ENCODE measurements around the gene NCAPH2. TPM values are rescaled to one million over a fixed set of nuclear protein-coding genes. Genes with fewer than 3 reads are reported as not detected.

NCAPH2 gene
- total RNA-seq, 2 donors from 2014 or later = 32.1 to 32.7 TPM

DNA sequence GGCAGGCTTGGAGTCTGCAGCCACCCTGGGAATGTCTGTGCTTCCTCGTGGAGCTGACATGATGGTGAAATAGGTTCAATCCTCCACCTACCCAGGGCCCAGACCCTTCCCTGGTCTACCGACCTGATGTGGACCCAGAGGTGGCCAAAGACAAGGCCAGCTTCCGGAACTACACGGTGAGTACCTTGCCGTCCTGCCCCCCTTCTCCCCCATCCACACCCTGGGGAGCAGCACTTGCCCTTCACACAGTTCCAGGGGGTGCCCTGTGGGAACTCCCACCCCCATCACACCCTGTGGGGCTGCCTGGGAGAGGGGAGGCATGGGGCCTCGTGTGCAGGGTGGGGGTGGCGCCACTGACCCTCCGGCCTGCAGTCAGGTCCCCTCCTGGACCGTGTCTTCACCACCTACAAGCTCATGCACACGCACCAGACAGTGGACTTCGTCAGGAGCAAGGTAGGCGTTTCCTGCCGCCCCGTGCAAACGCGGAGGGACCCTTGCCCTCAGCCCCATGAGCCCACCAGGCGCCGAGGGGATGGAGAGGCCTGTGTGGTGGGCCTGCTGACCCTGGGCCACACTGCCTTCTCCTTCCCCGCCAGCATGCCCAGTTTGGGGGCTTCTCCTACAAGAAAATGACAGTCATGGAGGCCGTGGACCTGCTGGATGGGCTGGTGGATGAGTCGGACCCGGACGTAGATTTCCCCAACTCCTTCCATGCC, 20.6 kb upstream of the NCAPH2 start:
- DNase-seq (ENCODE audit: low spot score) = no peak
- intact Hi-C loops (cut with DNase I) = no loop called here

DNA sequence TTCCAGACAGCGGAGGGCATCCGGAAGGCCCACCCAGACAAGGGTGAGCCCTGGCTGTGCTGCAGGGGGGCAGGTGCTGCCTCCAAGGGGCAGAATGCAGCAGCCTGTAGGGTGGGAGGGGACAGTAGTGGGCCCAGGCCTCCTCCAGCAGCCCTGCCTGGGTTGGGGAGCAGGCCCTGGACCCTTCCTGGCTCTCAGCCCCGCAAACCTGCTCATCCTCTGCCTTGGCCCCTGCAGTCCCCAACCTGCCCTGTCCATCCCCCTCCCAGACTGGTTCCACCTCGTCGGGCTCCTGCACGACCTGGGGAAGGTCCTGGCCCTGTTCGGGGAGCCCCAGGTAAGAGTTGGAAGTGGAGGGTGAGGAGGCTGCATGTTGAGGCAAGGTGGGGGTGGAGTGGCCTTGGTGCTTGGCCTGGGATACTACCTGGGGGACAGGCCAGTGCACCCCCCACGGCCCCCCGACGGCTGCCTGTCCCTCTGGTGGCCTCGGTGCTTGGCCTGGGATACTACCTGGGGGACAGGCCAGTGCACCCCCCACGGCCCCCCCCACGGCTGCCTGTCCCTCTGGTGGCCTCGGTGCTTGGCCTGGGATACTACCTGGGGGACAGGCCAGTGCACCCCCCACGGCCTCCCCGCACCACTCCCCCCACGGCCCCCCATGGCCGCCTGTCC, 19.9 kb upstream of the NCAPH2 start:
- no peak for DNase-seq (ENCODE audit: low spot score)
- intact Hi-C loops (cut with DNase I) = no loop called here

DNA sequence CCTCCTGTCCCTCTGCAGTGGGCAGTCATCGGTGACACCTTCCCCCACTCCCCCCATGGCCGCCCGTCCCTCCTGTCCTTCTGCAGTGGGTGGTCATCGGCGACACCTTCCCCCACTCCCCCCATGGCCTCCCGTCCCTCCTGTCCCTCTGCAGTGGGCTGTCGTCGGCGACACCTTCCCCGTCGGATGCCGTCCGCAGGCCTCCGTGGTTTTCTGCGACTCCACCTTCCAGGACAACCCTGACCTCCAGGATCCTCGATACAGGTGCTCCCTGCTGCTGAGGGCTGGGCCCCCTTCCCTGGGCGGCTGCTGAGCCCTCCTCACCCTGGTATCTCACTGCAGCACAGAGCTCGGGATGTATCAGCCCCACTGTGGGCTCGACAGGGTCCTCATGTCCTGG, 19.1 kb upstream of the NCAPH2 start:
- intact Hi-C loops (cut with DNase I) = no loop called here
- DNase-seq (ENCODE audit: low spot score) = no peak

DNA sequence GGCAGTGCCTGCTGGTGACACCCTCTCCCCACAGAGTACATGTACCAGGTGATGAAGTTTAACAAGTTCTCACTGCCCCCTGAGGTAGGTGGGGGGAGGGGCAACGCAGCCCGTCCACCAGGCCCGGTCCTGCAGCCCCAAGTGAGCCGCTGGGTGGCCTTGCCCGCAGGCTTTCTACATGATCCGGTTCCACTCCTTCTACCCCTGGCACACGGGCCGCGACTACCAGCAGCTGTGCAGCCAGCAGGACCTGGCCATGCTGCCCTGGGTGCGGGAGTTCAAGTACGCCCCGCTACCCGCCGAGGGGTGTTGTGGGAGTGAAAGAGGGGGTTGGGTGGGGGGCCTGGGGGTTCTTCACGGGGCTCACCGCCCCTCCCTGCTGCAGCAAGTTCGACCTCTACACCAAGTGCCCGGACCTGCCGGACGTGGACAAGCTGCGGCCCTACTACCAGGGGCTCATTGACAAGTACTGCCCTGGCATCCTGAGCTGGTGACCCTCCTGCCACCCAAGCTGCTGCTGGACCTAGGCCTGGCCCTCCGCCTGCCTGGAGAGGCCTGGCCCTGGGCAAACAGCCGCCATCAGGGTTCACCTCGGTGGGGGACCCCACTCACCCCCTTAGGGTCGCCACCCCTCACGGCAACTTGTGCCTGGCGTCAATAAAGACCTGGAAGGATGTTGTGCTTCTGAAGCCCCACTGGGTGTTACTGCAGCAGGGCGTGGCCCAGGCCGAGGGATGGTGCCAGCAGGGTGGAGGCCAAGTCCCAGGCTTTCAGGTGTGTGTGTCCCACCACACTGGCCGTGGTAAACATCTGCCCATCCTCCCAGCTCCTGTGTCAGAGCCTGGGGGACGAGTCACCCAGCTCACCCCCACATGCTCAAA, 18.4 kb upstream of the NCAPH2 start:
- DNase-seq (ENCODE audit: low spot score) = no peak
- intact Hi-C loops (cut with DNase I) = no loop called here

DNA sequence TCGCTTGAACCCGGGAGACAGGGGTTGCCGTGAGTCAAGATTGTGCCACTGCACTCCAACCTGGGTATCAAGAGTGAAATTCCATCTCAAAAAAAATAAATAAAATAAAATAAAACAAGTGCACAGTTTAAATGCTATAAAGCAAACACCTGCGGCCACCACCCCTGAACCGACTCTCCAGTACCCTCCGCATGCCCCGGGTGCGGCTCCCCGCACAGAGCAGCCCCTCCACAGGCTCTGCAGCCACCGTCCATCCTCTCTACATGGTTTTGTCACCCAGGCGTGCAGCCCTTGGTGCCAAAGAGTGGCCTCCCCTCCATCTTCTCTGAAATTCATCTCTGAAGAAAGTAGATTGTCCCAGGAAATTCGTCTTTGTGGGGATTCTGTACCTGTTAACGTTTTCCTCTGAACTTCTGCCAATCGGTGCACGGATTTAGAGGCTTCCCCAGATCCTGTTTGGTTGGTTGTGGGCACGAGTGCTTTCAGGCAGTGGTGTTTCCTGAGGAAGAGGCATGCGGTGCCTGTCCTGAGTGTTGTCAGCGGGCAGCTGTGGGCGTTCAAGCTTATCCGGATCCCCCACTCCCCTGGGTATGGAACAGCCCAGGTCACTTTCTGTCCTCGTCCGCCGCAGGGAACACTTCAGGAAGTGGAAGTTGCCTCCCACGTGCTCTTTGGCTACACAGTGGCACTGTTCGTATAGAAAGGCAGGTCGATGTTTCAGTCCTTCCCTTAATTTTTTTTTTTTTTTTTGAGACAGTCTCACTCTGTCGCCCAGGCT, 17.3 kb upstream of the NCAPH2 start:
- no peak for DNase-seq (ENCODE audit: low spot score)
- intact Hi-C loops (cut with DNase I) = no loop called here

DNA sequence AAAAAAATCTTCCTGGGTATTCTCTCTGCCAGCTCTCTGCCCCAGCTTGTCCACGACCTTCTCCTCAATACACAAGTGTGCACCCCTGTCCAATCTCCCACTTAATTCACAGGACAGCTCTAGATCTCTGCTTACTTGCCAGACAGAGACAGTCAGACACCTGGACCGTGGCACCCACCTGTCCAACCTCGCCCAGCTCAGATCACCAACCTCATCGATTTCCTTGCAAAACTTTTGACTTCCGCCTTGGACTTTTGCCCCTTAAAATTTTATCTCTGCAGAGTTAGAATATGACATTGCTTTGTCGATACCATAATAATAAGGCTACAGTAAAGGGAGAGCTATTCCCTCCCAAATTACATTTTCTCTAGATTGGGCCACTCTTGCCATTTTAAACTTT, 10.9 kb upstream of the NCAPH2 start:
- intact Hi-C loops (cut with DNase I) = no loop called here
- no peak for DNase-seq (ENCODE audit: low spot score)

DNA sequence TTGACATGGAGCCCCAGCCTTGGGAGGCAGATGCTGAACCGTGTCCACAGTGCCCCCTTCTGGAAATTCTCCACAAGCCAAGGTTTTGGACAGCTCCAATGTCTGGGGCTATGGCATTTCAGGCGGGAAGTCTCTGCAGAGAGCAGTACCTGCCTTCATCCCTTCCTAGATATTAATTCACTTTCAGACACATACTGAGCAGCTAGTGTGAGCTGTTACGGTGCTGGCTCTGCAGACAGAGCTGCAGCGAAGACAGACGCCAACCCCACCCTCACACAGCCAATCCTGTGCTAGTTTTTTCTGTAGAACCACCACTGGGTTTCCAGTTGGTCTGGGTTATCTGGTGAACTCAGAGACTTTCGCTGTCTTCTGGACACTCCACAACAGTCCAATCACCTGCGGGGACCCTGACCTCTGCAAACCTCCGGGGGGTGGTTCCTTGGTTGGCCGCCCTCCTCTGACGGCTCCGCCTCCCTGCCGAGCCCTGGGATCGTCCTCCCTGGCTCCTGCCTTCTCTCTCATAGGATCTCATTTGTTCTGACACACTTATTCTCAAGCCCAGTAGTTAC, 9.6 kb upstream of the NCAPH2 start:
- no peak for DNase-seq (ENCODE audit: low spot score)
- intact Hi-C loops (cut with DNase I) = no loop called here

DNA sequence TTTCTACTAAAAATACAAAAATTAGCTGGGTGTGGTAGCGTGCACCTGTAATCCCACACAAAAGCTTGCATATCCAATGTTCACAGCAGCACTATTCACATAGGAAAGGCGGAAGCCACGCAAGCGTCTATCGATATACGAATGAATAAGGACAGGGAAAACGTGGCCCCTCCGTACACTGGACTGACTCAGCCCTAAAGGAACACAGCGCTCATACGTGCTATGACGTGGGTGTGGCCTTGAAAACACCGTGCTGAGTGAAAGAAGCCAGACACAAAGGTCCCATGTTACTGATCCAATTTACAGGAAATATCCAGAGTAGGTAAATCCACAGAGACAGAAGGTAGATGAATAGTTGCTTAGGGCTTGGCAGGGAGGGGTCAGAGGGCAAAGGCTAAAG, 7.6 kb upstream of the NCAPH2 start:
- DNase-seq (ENCODE audit: low spot score) = no peak
- intact Hi-C loops (cut with DNase I) = loop anchor here in 1 of 2 donors (10.0 kb wide), 1 partner anchor 246 kb away; the partner anchor contains the start of gene HDAC10

DNA sequence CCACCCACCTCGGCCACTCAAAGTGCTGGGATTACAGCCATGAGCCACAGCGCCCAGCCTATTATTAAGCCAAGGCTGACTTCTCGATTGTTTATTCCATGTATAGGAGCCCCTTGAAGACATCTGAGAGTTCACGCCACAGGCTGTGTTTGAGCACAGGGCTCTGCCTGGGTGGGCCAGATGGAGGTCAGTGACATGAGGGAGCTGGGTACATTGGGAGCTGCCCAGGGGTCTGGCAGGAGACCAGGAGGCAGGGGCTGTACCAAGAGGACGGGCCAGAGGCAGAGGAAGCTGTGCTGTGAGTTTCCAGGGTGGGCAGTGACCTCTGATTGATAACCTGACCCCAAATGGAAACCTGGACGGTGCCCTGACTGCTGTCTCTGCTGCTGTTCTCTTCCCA, 5.9 kb upstream of the NCAPH2 start:
- no peak for DNase-seq (ENCODE audit: low spot score)
- intact Hi-C loops (cut with DNase I) = loop anchor here in 1 of 2 donors (10.0 kb wide), 1 partner anchor 247 kb away; the partner anchor contains the start of gene HDAC10

DNA sequence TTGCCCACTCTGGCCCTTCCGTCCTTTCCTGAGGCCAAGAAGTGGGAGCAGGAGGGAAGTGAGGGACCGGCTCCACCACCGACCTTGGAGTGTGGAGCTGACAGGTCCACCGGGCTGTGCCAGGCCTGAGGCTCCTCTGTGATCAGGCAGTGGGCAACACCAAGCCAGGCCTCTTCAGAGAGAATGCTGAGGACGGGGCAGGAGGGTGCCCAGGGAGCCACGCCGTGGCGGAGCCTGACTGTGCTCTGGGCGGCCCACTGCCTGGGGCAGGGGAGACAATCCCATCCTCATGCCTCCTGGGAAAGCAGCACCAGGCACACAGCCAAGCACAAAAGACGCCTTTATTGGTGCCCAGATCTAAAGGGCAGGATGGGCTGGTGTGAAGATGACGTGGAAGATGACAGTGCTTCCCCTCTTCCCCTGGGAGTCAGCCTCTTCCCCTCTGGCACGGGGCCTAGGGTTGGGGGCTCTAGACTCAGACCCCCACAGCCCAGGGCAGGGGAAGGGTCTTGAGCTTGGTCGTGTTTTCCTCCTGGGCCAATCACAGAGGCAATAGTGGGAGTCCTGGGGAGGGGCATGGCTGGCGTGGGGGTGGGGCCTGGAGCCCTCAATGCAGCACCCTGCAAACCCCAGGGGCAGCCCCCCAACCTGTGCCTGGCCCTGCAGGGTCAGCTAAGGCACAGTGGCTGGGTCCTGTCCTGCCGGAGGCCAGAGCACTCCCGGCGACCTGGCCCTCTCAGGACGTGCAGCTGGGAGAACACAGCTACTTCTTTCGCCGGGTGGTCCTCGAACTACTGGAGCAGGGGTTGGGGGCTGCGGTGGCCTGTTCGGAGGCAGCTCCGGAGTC, 5.2 kb upstream of the NCAPH2 start:
- DNase-seq (ENCODE audit: low spot score) = no peak
- intact Hi-C loops (cut with DNase I) = loop anchor here in 1 of 2 donors (10.0 kb wide), 1 partner anchor 248 kb away; the partner anchor contains the start of gene HDAC10

DNA sequence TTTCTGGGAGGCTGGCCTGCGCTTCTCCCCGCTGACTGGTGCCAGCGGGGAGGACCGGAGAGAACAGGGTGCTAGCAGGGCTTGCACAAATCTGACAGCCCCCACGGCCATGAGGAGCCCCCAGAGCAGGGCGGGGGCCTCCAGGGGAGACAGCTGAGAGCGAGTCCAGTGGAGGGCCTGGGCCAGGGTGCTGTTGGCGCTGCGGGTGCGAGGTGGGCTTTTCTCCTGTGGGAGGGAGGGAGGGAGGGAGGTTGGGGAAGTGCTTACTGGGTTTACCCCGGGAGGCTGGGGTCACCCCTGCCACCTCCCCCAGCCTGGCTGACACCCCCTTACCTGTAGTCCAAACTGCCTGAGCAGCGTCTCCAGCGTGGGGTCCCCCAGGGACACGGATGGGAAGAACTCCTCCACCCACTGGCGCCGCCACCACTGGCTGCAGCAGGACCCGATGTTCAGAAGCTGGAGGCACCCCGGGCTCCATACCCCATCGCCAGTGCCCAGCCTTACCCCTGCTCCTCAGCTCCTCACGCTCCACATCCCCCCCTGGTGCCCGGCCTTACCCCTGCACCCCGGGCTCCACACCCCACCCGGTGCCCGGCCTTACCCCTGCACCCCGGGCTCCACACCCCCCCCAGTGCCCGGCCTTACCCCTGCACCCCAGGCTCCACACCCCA, 4.4 kb upstream of the NCAPH2 start:
- intact Hi-C loops (cut with DNase I) = loop anchor here in 1 of 2 donors (10.0 kb wide), 1 partner anchor 249 kb away; the partner anchor contains the start of gene HDAC10
- DNase-seq (ENCODE audit: low spot score) = no peak

DNA sequence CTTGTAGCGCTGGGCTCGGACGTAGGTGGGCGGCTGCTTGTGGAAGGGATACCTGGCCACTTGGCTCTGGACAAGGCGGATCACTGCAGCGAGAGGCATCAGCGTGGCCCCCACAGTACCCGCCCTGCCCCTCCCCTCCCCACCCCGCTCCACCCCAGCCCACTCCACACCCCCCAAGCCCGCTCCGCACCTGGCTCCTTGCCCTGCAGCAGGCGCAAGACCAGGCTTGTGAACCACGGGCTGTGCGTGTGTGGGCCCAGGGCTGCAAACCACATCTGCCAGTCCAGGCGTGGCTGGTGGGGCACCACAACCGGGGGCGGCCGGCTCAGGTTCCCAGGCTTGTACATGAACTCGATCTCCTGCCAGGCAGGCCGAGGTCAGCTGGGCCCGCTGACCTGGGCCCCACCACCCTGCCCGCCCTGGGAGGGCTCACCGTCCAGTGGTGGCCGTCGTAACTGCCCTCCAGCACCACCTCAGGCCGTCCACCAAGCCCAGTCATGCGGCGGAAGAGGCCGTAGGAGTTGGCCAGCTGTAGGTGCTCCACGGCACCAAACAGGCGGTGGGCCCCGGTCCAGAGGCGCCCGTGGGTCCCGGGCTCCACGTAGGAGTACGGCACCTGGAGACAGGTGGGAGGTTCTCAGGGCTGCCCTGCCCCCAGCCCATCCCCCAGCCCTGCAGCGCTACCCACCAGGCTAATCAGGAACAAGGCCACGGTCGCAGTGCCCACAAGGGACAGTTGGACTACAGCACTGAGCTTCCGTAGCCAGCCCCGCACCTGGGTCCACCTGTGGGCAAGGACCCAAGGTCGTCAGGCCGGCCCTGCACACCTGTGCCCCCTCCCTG, 3.4 kb upstream of the NCAPH2 start:
- intact Hi-C loops (cut with DNase I) = loop anchor here in 1 of 2 donors (10.0 kb wide), 1 partner anchor 250 kb away; the partner anchor contains the start of gene HDAC10
- DNase-seq (ENCODE audit: low spot score) = no peak

DNA sequence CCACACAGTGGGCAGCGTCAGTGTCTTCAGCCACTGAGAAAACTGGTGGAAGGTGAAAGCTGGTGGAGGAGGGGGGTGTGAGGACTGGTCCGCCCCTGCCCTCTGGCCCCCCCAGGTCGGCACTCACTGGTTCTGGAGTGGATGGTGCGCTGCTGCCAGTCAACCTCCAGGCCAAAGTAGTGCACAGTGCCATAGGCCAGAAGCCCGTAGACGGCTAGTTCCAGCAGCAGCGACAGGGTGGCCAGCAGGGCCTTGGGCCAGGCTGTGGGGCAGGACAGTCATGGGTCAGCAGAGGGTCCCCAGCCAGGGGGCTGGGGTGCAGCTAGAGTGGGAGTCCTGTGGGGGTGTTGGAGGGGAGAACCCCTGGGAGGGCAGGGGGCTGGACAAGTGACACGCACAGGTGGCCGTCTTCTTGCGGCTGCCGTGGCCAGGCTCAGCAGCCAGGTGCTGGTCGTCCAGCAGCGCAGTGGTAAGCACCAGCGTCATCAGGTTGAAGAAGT, 2.7 kb upstream of the NCAPH2 start:
- DNase-seq (ENCODE audit: low spot score) = no peak
- intact Hi-C loops (cut with DNase I) = loop anchor here in 1 of 2 donors (10.0 kb wide), 1 partner anchor 251 kb away; the partner anchor contains the start of gene HDAC10

DNA sequence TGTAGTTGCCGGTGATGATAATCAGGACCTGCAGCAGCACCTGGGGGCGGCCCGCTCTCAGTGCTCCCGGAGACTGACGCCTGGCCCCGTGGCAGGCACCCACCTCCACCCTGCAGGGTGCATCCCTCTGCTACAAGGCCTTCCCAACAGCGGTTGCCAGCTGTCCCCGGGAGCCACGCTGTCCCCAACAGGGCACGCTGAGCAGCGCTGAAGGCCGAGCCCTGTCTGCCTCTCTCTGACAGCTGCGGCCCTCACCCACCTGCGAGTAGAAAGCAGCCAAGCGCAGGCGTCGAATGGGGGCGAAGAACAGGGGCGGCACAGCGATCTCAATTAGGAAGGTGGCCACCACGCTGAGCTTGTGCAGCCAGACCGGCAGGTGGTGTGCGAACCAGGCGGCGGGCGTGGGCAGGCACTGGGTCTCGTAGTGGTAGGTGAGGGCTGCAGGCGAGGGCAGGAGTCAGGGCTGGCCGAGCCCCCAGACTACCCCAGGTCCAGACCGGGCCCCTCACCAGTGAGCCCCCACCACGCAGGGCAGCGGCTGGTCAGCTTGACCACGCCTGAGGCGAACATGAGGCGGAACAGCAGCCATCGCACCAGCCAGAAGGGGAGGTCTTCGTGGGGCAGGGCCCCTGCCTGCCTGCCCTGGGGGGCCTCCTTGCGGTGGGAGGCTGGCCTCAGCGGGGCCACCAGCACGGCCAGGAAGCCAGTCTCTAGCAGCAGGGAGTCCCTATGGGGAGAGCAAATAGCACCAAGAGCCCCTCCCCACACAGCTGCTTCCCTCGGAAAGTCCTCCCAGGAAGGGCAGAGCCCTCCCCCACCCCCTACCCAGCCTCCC, 2.0 kb upstream of the NCAPH2 start:
- intact Hi-C loops (cut with DNase I) = loop anchor here in 1 of 2 donors (10.0 kb wide), 1 partner anchor 251 kb away; the partner anchor contains the start of gene HDAC10
- DNase-seq (ENCODE audit: low spot score) = no peak
